Naive B cell (primary cell): ENCODE data around the gene TWSG1. TPM values are rescaled to one million over a fixed set of nuclear protein-coding genes. Genes with fewer than 3 reads are reported as not detected.

ENCODE experiments used
- ATAC-seq, 2 donors: fragments of 150-1000 bp; cut with Tn5 transposase; 2 replicates each; pipeline ENCODE4 v1.10.0; 2021; ENCODE audit warnings: low read depth in 2 of 2, mild to moderate bottlenecking in 2 of 2, moderate library complexity in 2 of 2
- DNase-seq: peaks from one replicate; pipeline ENCODE4 v3.0.0; 2022
- H3K27ac Mint-ChIP-seq, 6 donors: one replicate each; pipeline ENCODE4 v1.8.0; 2020 to 2022; ENCODE audit warnings: mild to moderate bottlenecking in 6 of 6, mixed read lengths in 6 of 6, moderate library complexity in 5 of 6, inconsistent platforms in 2 of 6
- H3K27me3 Mint-ChIP-seq, 3 donors: one replicate each; pipeline ENCODE4 v1.8.0; 2021 to 2022; ENCODE audit warnings: mixed read lengths in 3 of 3, mild to moderate bottlenecking in 1 of 3
- H3K36me3 Mint-ChIP-seq, 2 donors: one replicate each; pipeline ENCODE4 v1.8.0; 2020 to 2022; ENCODE audit warnings: mixed read lengths in 2 of 2, inconsistent platforms in 1 of 2, mild to moderate bottlenecking in 1 of 2
- H3K4me1 Mint-ChIP-seq, 3 donors: one replicate each; pipeline ENCODE4 v1.8.0; 2020 to 2022; ENCODE audit warnings: mixed read lengths in 3 of 3, inconsistent platforms in 1 of 3, mild to moderate bottlenecking in 1 of 3, moderate library complexity in 1 of 3
- H3K4me3 Mint-ChIP-seq, 8 donors: one replicate each; pipeline ENCODE4 v1.8.0; 2020 to 2022; ENCODE audit warnings: mild to moderate bottlenecking in 8 of 8, mixed read lengths in 8 of 8, moderate library complexity in 8 of 8, inconsistent platforms in 2 of 8
- H3K9me3 Mint-ChIP-seq, 7 donors: one replicate each; pipeline ENCODE4 v1.8.0; 2020 to 2022; ENCODE audit warnings: mixed read lengths in 7 of 7, mild to moderate bottlenecking in 5 of 7, inconsistent platforms in 2 of 7, moderate library complexity in 1 of 7
- polyA plus RNA-seq, 6 donors: library from polyadenylated mRNA; unstranded; fragments of 300-500 nt; fragmentation: Illumina TruSeq; gene quantifications; one replicate each; pipeline ENCODE4 v1.2.3, GENCODE V29; 2021; ENCODE audit warnings: low read depth in 6 of 6

TWSG1 gene
- polyA plus RNA-seq, 6 donors from 2014 or later: 1.8 to 3.6 (median 2.8) TPM

- no peak for DNase-seq
- H3K27me3 Mint-ChIP-seq: peaks cover 20 to 46% (median 38%) of the 10 kb centered on the region in 3 donors
These were observed 11.8 kb upstream of the TWSG1 start for GRCh38 chr18:9322744-9323143.

GRCh38 chr18:9323750-9324445, 10.7 kb upstream of the TWSG1 start:
- Mint-ChIP-seq H3K4me3 (no peak overlapping the region), H3K27ac (no peak overlapping the region), H3K36me3 (peaks cover 0 to 7% of the 10 kb centered on the region in 2 donors), H3K4me1 (no peaks in the 10 kb centered on the region), H3K27me3 (peaks cover 23 to 46% (median 38%) of the 10 kb centered on the region in 3 donors), H3K9me3 (peaks cover 3 to 14% (median 9%) of the 10 kb centered on the region in 7 donors)
- DNase-seq (no peak), ATAC-seq (no peak)

More at GRCh38 chr18:9322744-9323143, 11.8 kb upstream of the TWSG1 start:
- no peak overlapping the region for H3K27ac Mint-ChIP-seq
- no peaks in the 10 kb centered on the region for H3K4me1 Mint-ChIP-seq
- ATAC-seq: no peak
- peaks cover 3 to 9% (median 6%) of the 10 kb centered on the region in 7 donors for H3K9me3 Mint-ChIP-seq
- peaks cover 0 to 7% of the 10 kb centered on the region in 2 donors for H3K36me3 Mint-ChIP-seq
- H3K4me3 Mint-ChIP-seq: no peak overlapping the region

- ATAC-seq (no peak), DNase-seq (no peak)
- H3K9me3 Mint-ChIP-seq: peaks cover 0 to 13% (median 6%) of the 10 kb centered on the region in 7 donors
- H3K4me1 Mint-ChIP-seq: no peaks in the 10 kb centered on the region
- no peak overlapping the region for H3K4me3 Mint-ChIP-seq
- peaks cover 0 to under 1% of the 10 kb centered on the region in 2 donors for H3K36me3 Mint-ChIP-seq
- H3K27ac Mint-ChIP-seq: no peak overlapping the region
- H3K27me3 Mint-ChIP-seq: peaks cover 25 to 38% (median 27%) of the 10 kb centered on the region in 3 donors
These were observed 8.9 kb upstream of the TWSG1 start for GRCh38 chr18:9325716-9326115.

GRCh38 chr18:9328776-9329175, 5.8 kb upstream of the TWSG1 start:
- Mint-ChIP-seq H3K4me1 (peaks cover 1 to 2% (median 2%) of the 10 kb centered on the region in 3 donors), H3K4me3 (no peak overlapping the region), H3K27me3 (peaks cover 8 to 9% (median 9%) of the 10 kb centered on the region in 3 donors), H3K9me3 (peaks cover 0 to 10% (median 4%) of the 10 kb centered on the region in 7 donors), H3K36me3 (peaks cover 0 to 5% of the 10 kb centered on the region in 2 donors), H3K27ac (no peak overlapping the region)
- no peak for DNase-seq
- ATAC-seq: no peak

- ATAC-seq: no peak
- H3K27me3 Mint-ChIP-seq: peaks cover 5 to 9% (median 9%) of the 10 kb centered on the region in 3 donors
- H3K4me1 Mint-ChIP-seq: peaks cover 6 to 7% (median 6%) of the 10 kb centered on the region in 3 donors
- peaks cover 0 to 5% of the 10 kb centered on the region in 2 donors for H3K36me3 Mint-ChIP-seq
- H3K27ac Mint-ChIP-seq: no peak overlapping the region
- no peak for DNase-seq
- H3K9me3 Mint-ChIP-seq: peaks cover 0 to 10% (median 4%) of the 10 kb centered on the region in 7 donors
- no peak overlapping the region for H3K4me3 Mint-ChIP-seq
These were observed 5.1 kb upstream of the TWSG1 start for GRCh38 chr18:9329471-9329870.

GRCh38 chr18:9330419-9330818, 4.2 kb upstream of the TWSG1 start:
- no peak overlapping the region for H3K27ac Mint-ChIP-seq
- DNase-seq: no peak
- peak overlapping the region in 1 of 8 donors; percentile 21 for H3K4me3 Mint-ChIP-seq
- H3K4me1 Mint-ChIP-seq: peaks cover 6 to 12% (median 10%) of the 10 kb centered on the region in 3 donors
- H3K9me3 Mint-ChIP-seq: peaks cover 0 to 10% (median 4%) of the 10 kb centered on the region in 7 donors
- H3K36me3 Mint-ChIP-seq: peaks cover 0 to 5% of the 10 kb centered on the region in 2 donors
- no peak for ATAC-seq
- H3K27me3 Mint-ChIP-seq: peaks cover 5 to 9% (median 9%) of the 10 kb centered on the region in 3 donors

- H3K36me3 Mint-ChIP-seq: peaks cover 0 to 5% of the 10 kb centered on the region in 2 donors
- peaks cover 0 to 4% (median 0%) of the 10 kb centered on the region in 3 donors for H3K27me3 Mint-ChIP-seq
- peaks cover 0 to 5% (median 3%) of the 10 kb centered on the region in 7 donors for H3K9me3 Mint-ChIP-seq
- H3K27ac Mint-ChIP-seq: peak overlapping the region; percentile 46 to 97 (median 80)
- peak overlapping the region; percentile 83 to 96 (median 93) for H3K4me3 Mint-ChIP-seq
- H3K4me1 Mint-ChIP-seq: peaks cover 6 to 21% (median 16%) of the 10 kb centered on the region in 3 donors
- ATAC-seq (peak; percentile 39 to 41), DNase-seq (no peak)
These were observed 888 bp upstream of the TWSG1 start for GRCh38 chr18:9333441-9334328.

GRCh38 chr18:9334973-9335696, 562 bp downstream of the TWSG1 start:
- Mint-ChIP-seq H3K4me1 (peaks cover 6 to 21% (median 16%) of the 10 kb centered on the region in 3 donors), H3K4me3 (peak overlapping the region; percentile 83 to 96 (median 93)), H3K27ac (peak overlapping the region in 3 of 6 donors; percentile 58 to 68 (median 61)), H3K9me3 (peaks cover 0 to 2% (median 0%) of the 10 kb centered on the region in 7 donors), H3K27me3 (no peaks in the 10 kb centered on the region), H3K36me3 (peaks cover 0 to 5% of the 10 kb centered on the region in 2 donors)
- ATAC-seq: peak; percentile 46 to 53
- DNase-seq: peak; percentile 29

- peak overlapping the region in 1 of 6 donors; percentile 61 for H3K27ac Mint-ChIP-seq
- no peaks in the 10 kb centered on the region for H3K27me3 Mint-ChIP-seq
- DNase-seq (no peak), ATAC-seq (no peak)
- peak overlapping the region; percentile 78 to 92 (median 84) for H3K4me3 Mint-ChIP-seq
- H3K9me3 Mint-ChIP-seq: peaks cover 0 to 2% (median 0%) of the 10 kb centered on the region in 7 donors
- peaks cover 0 to 5% of the 10 kb centered on the region in 2 donors for H3K36me3 Mint-ChIP-seq
- H3K4me1 Mint-ChIP-seq: peaks cover 6 to 21% (median 16%) of the 10 kb centered on the region in 3 donors
These were observed 1.1 kb downstream of the TWSG1 start for GRCh38 chr18:9335697-9336045.

GRCh38 chr18:9336827-9337226, 2.3 kb downstream of the TWSG1 start:
- Mint-ChIP-seq H3K27me3 (no peaks in the 10 kb centered on the region), H3K36me3 (no peaks in the 10 kb centered on the region), H3K4me3 (no peak overlapping the region), H3K27ac (no peak overlapping the region), H3K4me1 (peaks cover 6 to 21% (median 16%) of the 10 kb centered on the region in 3 donors), H3K9me3 (peaks cover 0 to 2% (median 0%) of the 10 kb centered on the region in 7 donors)
- DNase-seq (no peak), ATAC-seq (no peak)

GRCh38 chr18:9337873-9338272, 3.3 kb downstream of the TWSG1 start:
- DNase-seq: no peak
- peaks cover 6 to 21% (median 16%) of the 10 kb centered on the region in 3 donors for H3K4me1 Mint-ChIP-seq
- H3K4me3 Mint-ChIP-seq: peak overlapping the region in 1 of 8 donors; percentile 60
- H3K9me3 Mint-ChIP-seq: peaks cover 0 to 2% (median 0%) of the 10 kb centered on the region in 7 donors
- peaks cover 0 to 3% of the 10 kb centered on the region in 2 donors for H3K36me3 Mint-ChIP-seq
- ATAC-seq: no peak
- no peak overlapping the region for H3K27ac Mint-ChIP-seq
- H3K27me3 Mint-ChIP-seq: no peaks in the 10 kb centered on the region

- peaks cover 0 to 8% (median 0%) of the 10 kb centered on the region in 7 donors for H3K9me3 Mint-ChIP-seq
- no peak overlapping the region for H3K4me3 Mint-ChIP-seq
- no peak overlapping the region for H3K27ac Mint-ChIP-seq
- H3K27me3 Mint-ChIP-seq: no peaks in the 10 kb centered on the region
- DNase-seq (no peak), ATAC-seq (no peak)
- peaks cover 0 to 12% of the 10 kb centered on the region in 2 donors for H3K36me3 Mint-ChIP-seq
- peaks cover 0 to 9% (median 6%) of the 10 kb centered on the region in 3 donors for H3K4me1 Mint-ChIP-seq
These were observed 5.9 kb downstream of the TWSG1 start for GRCh38 chr18:9340472-9340871.
